Right cardiac atrium (tissue), 5 donors: Measurements from ENCODE around the gene SF1. TPM values are rescaled to one million over a fixed set of nuclear protein-coding genes. Genes with fewer than 3 reads are reported as not detected.
A peak's percentile ranks its signal among the peaks of the same experiment; 100 is the strongest.

Experiments used
- ATAC-seq, 2 donors: fragments of 200-7000 bp; cut with Tn5 transposase; one replicate each; pipeline versions ENCODE4 v1.8.0 to v1.9.1; 2020; ENCODE audit warnings: moderate library complexity in 2 of 2, mild to moderate bottlenecking in 1 of 2
- DNase-seq, 3 donors: peaks; one replicate each; pipeline ENCODE4 v3.0.0-alpha.2; 2020
- H3K27ac ChIP-seq: one replicate; pipeline ENCODE4 v1.5.1; 2013; ENCODE audit warnings: mild to moderate bottlenecking, low read length, control low read depth, moderate library complexity
- H3K27me3 ChIP-seq: one replicate; pipeline ENCODE4 v1.6.1; 2013; ENCODE audit not compliant: control insufficient read depth, insufficient read depth
- H3K4me1 ChIP-seq: one replicate; pipeline ENCODE4 v1.6.1; 2013; ENCODE audit warnings: low read length; ENCODE audit not compliant: control insufficient read depth, insufficient read depth
- H3K4me3 ChIP-seq: one replicate; pipeline ENCODE4 v1.5.1; 2013; ENCODE audit warnings: low read length, control low read depth
- H3K9me3 ChIP-seq: one replicate; pipeline ENCODE4 v1.6.1; 2013; ENCODE audit warnings: low read length; ENCODE audit not compliant: control insufficient read depth
- WGBS: extraction: QIAGEN DNeasy Blood & Tissue Kit; methylation state at CpG from one replicate; pipeline ENCODE4 v1.1.7; 2013; 5-methylcytosine and 5-hydroxymethylcytosine counted together
- intact Hi-C, 4 donors: fragments of 100-400 bp; cut with DNase I; formaldehyde crosslinking; loops; one replicate each; pipeline versions ENCODE4 v1.11.0 to v1.14.0; 2022 to 2023
- polyA plus RNA-seq: library from polyadenylated mRNA; stranded (reverse); fragments of 200-250 nt; gene quantifications from one replicate; pipeline ENCODE4 v1.2.3, GENCODE V29; 2013
- total RNA-seq, 4 donors: library from RNA; stranded (reverse); fragmentation: NEBNext Ultra II Directional; extraction: Animal tissue kit (Norgen Biotek cat#: 25700); gene quantifications; one replicate each; pipeline ENCODE4 v1.2.1, GENCODE V29; 2021
- donor health status: healthy with polysubstance abuse.
- donor health status: DM: no; HTN: yes; CAD: no.
- donor health status: DM: no; HTN: no; CAD: no.
- donor health status: DM: no; HTN: yes; CAD: no; lungs with severe emphysema.
- donor health status: DM: yes; HTN: yes; CAD: no.

SF1 gene
- total and polyA plus RNA-seq, 5 donors: 72.8 to 203 (median 195) TPM

DNA sequence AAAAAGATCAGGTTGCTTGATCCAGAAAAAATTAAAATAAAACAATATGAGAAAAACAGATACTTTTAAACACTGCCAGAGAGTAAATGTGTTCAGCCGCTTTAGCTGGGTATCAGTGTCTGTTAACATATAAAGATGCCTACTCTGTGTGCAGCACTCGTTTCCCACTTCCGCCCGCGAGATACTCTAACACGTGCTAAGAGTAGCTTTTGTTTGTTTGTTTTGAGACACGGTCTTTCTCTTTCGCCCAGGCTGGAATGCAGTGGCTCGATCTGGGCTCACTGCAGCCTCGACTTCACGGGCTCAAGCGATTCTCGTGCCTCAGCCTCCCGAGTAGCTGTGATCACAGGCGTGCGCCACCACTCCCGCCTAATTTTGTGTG, 32.5 kb upstream of the SF1 start:
- Histone ChIP-seq H3K27me3 (no peaks in the 10 kb centered on the region), H3K9me3 (no peaks in the 10 kb centered on the region), H3K4me1 (peaks cover 4% of the 10 kb centered on the region), H3K4me3 (peak overlapping the region; percentile 96), H3K27ac (peak overlapping the region; percentile 23)
- peak in 1 of 2 donors; percentile 7 for ATAC-seq
- DNase-seq: peak in 2 of 3 donors; percentile 60 to 65
- WGBS: 50% methylated on average over 17 of the region's 17 CpGs
- intact Hi-C loops: loop anchor here in 1 of 4 donors (10.0 kb wide), 1 partner anchor 324 kb away; the partner anchor contains the start of gene SYVN1

DNA sequence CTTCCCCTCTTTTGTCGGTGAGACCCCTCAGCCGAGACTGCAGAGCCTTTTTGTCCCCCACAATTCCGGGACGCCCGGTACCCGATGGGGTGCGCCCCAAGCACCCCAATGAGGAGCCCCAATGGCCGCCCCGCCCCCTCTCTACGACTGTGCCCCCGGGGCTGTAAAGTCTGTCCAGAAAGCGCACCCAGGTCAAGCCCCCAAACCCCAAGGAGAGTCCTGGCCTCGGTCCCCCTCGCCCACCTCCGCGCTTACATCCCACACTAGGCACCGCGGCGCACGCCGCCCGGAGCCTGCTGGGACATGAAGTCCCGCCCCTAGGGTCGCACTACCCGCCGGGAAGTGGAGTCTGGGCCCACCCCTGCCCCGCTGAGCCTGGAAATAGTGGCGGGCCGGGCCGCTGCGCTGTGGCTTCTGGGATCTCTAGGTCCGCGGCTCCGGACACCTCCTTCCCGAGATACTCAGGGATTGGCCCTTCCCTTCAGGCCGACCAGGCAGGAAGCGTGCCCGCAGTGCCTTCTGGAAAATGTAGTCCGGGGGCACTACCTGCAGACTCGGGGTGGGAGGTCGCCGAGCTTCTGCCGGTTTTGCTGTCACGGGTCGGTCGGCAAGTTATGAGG, 32.0 kb upstream of the SF1 start, which contains the start of gene MEN1:
TSS of gene MEN1 (minus strand) at position 281 of the 620 bp plus-strand sequence. CDS start 442 bp downstream, outside the sequence.
- intact Hi-C loops: loop anchor here in 1 of 4 donors (10.0 kb wide), 1 partner anchor 324 kb away; the partner anchor contains the start of gene SYVN1
- Histone ChIP-seq H3K4me3 (peak within 1 kb of the TSS; percentile 96), H3K9me3 (no peaks in the 10 kb centered on the region), H3K27me3 (no peaks in the 10 kb centered on the region), H3K4me1 (peaks cover 4% of the 10 kb centered on the region), H3K27ac (peak within 1 kb of the TSS; percentile 43)
- ATAC-seq (peak; percentile 99), DNase-seq (peak; percentile 97 to 99 (median 98))
- under 1% methylated on average over 46 of the region's 46 CpGs for WGBS

- H3K27me3 ChIP-seq: no peaks in the 10 kb centered on the region
- ATAC-seq: peak; percentile 8 to 34
- peak overlapping the region; percentile 96 for H3K4me3 ChIP-seq
- DNase-seq: peak in 2 of 3 donors; percentile 53 to 61
- no peak overlapping the region for H3K27ac ChIP-seq
- peaks cover 4% of the 10 kb centered on the region for H3K4me1 ChIP-seq
- WGBS: 3% methylated on average over 44 of the region's 44 CpGs
- H3K9me3 ChIP-seq: no peaks in the 10 kb centered on the region
- intact Hi-C loops: loop anchor here in 1 of 4 donors (10.0 kb wide), 1 partner anchor 325 kb away; the partner anchor contains the start of gene SYVN1
Measured at GRCh38 chr11:64809781-64810241, 31.5 kb upstream of the SF1 start.

GRCh38 chr11:64805481-64805880, 27.1 kb upstream of the SF1 start:
- Histone ChIP-seq H3K9me3 (no peaks in the 10 kb centered on the region), H3K27me3 (no peaks in the 10 kb centered on the region), H3K4me3 (no peak overlapping the region), H3K4me1 (peaks cover 7% of the 10 kb centered on the region), H3K27ac (no peak overlapping the region)
- no peak for ATAC-seq
- peak in 2 of 3 donors; percentile 37 to 41 for DNase-seq
- 93% methylated on average over 9 of the region's 9 CpGs for WGBS
- intact Hi-C loops: no loop called here

- no peaks in the 10 kb centered on the region for H3K27me3 ChIP-seq
- H3K4me1 ChIP-seq: peaks cover 5% of the 10 kb centered on the region
- DNase-seq: peak in 2 of 3 donors; percentile 64 to 69
- H3K9me3 ChIP-seq: no peaks in the 10 kb centered on the region
- H3K4me3 ChIP-seq: no peak overlapping the region
- 90% methylated on average over 41 of the region's 41 CpGs for WGBS
- no peak overlapping the region for H3K27ac ChIP-seq
- no peak for ATAC-seq
- intact Hi-C loops: no loop called here
Measured at GRCh38 chr11:64804346-64805210, 26.2 kb upstream of the SF1 start.

- WGBS: 37% methylated on average over 15 of the region's 15 CpGs
- Histone ChIP-seq H3K4me3 (peak overlapping the region; percentile 73), H3K4me1 (peaks cover 3% of the 10 kb centered on the region), H3K27ac (peak overlapping the region; percentile 94), H3K9me3 (no peaks in the 10 kb centered on the region), H3K27me3 (no peaks in the 10 kb centered on the region)
- intact Hi-C loops: no loop called here
- ATAC-seq: peak in 1 of 2 donors; percentile 22
- no peak for DNase-seq
Measured at GRCh38 chr11:64803846-64804345, 25.6 kb upstream of the SF1 start.

DNA sequence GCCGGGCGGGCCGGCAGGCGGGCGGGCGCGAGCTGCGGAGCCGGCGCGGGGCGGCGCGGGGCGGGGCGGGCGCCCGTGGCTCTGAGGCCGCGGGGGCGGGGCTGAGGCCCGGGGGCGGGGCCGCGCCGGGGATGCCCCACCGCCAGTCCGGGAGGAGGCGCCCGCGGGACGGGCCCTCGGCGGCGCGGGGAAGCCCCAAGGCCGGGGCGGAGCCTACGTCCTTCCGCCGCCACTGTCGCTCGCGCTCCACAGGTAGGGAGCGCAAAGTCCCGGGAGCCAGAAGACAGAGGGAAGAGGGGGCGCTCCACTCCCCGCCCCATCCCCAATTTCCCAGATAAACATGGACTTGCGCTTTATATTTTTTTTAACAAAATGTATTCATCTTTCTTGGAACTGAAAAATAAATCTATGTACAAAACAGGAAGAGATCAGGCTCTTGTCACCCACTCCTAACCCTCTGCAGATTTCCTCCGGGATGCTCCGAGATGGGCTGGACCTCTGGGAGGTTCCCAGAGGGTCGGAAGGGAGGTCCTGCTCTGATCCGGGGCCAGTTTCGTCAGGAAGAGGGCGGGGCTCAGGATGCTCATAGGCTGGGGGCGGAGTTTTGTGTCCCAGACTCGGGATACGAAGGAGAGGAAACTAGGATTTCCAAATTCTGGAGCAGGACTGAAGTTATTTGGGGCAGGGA, 25.0 kb upstream of the SF1 start, which contains the start of gene MAP4K2:
TSS of gene MAP4K2 (minus strand) at position 57 of the 688 bp plus-strand sequence. CDS start 65 bp downstream, outside the sequence.
- peak; percentile 93 to 97 (median 95) for DNase-seq
- H3K27ac ChIP-seq: peak within 1 kb of the TSS; percentile 94
- peaks cover 3% of the 10 kb centered on the region for H3K4me1 ChIP-seq
- peak; percentile 82 to 89 for ATAC-seq
- intact Hi-C loops: no loop called here
- under 1% methylated on average over 58 of the region's 58 CpGs for WGBS
- H3K4me3 ChIP-seq: peak within 1 kb of the TSS; percentile 73
- H3K9me3 ChIP-seq: no peaks in the 10 kb centered on the region
- no peaks in the 10 kb centered on the region for H3K27me3 ChIP-seq

- no peaks in the 10 kb centered on the region for H3K9me3 ChIP-seq
- H3K4me1 ChIP-seq: peaks cover 3% of the 10 kb centered on the region
- intact Hi-C loops: no loop called here
- DNase-seq (peak in 1 of 3 donors; percentile 62), ATAC-seq (peak; percentile 0 to 1)
- H3K27ac ChIP-seq: peak overlapping the region; percentile 65
- peak overlapping the region; percentile 73 for H3K4me3 ChIP-seq
- no peaks in the 10 kb centered on the region for H3K27me3 ChIP-seq
- WGBS: 12% methylated on average over 54 of the region's 54 CpGs
Measured at GRCh38 chr11:64802370-64803157, 24.2 kb upstream of the SF1 start.

- 37% methylated on average over 13 of the region's 13 CpGs for WGBS
- intact Hi-C loops: no loop called here
- peak in 1 of 2 donors; percentile 18 for ATAC-seq
Measured at GRCh38 chr11:64801561-64802369, 23.4 kb upstream of the SF1 start.

More at GRCh38 chr11:64801561-64802369, 23.4 kb upstream of the SF1 start:
- H3K27ac ChIP-seq: peak overlapping the region; percentile 5
- no peaks in the 10 kb centered on the region for H3K27me3 ChIP-seq
- peak overlapping the region; percentile 73 for H3K4me3 ChIP-seq
- peak in 2 of 3 donors; percentile 65 to 73 for DNase-seq
- peaks cover 3% of the 10 kb centered on the region for H3K4me1 ChIP-seq
- H3K9me3 ChIP-seq: no peaks in the 10 kb centered on the region
